Neural crest cell (in vitro differentiated cells): Measurements from ENCODE around the gene DISC1. TPM values are rescaled to one million over a fixed set of nuclear protein-coding genes. Genes with fewer than 3 reads are reported as not detected.

Source experiments
- DNase-seq: peaks from one replicate; pipeline ENCODE4 v3.0.0; 2021; ENCODE audit warnings: low read depth, mixed read lengths, low spot score
- H3K27ac Mint-ChIP-seq: one replicate; pipeline ENCODE4 v1.8.0; 2021; ENCODE audit warnings: mild to moderate bottlenecking, mixed read lengths; ENCODE audit not compliant: unreplicated experiment
- H3K27me3 Mint-ChIP-seq: 2 replicates; pipeline ENCODE4 v1.8.0; 2021; ENCODE audit warnings: low read depth, mild to moderate bottlenecking, mixed read lengths
- H3K36me3 Mint-ChIP-seq: 2 replicates; pipeline ENCODE4 v1.8.0; 2021; ENCODE audit warnings: low read depth, mild to moderate bottlenecking, mixed read lengths
- H3K4me1 Mint-ChIP-seq: 2 replicates; pipeline ENCODE4 v1.8.0; 2021; ENCODE audit warnings: mixed read lengths
- H3K4me3 Mint-ChIP-seq: one replicate; pipeline ENCODE4 v1.8.0; 2021; ENCODE audit warnings: mild to moderate bottlenecking, mixed read lengths
- H3K9me3 Mint-ChIP-seq: 2 replicates; pipeline ENCODE4 v1.8.0; 2021; ENCODE audit warnings: mixed read lengths
- CTCF ChIP-seq: fragments of 200-600 bp; sonication (generic); conservative IDR thresholded peaks from 2 replicates; pipeline ENCODE4 v1.5.0; 2021; ENCODE audit warnings: antibody characterized with exemption, mild to moderate bottlenecking
- total RNA-seq: library from RNA; stranded (reverse); gene quantifications from 2 replicates; pipeline ENCODE4 v1.2.1, GENCODE V29; 2021

The DISC1 gene
- total RNA-seq, 1 donor from 2014 or later: 13.7 TPM

- Mint-ChIP-seq H3K27me3 (no peaks in the 10 kb centered on the region), H3K4me3 (no peak overlapping the region), H3K9me3 (no peaks in the 10 kb centered on the region), H3K27ac (peak overlapping the region; percentile 81), H3K4me1 (no peaks in the 10 kb centered on the region), H3K36me3 (no peaks in the 10 kb centered on the region)
- TF ChIP-seq CTCF: no peak
- no peak for DNase-seq
Measured at GRCh38 chr1:232018231-232019025, 391.8 kb downstream of the DISC1 start.

GRCh38 chr1:232019026-232019340 is 392.4 kb downstream of the DISC1 start:
- Mint-ChIP-seq H3K27ac (peak overlapping the region; percentile 81), H3K27me3 (no peaks in the 10 kb centered on the region)

GRCh38 chr1:232020352-232020751 is 393.8 kb downstream of the DISC1 start:
- H3K9me3 Mint-ChIP-seq: no peaks in the 10 kb centered on the region
- no peak for DNase-seq
- H3K4me3 Mint-ChIP-seq: no peak overlapping the region
- no peak for TF ChIP-seq CTCF
- H3K4me1 Mint-ChIP-seq: peaks cover 4% of the 10 kb centered on the region
- no peaks in the 10 kb centered on the region for H3K27me3 Mint-ChIP-seq
- no peak overlapping the region for H3K27ac Mint-ChIP-seq
- no peaks in the 10 kb centered on the region for H3K36me3 Mint-ChIP-seq

More at GRCh38 chr1:232019026-232019340, 392.4 kb downstream of the DISC1 start:
- Mint-ChIP-seq H3K36me3 (no peaks in the 10 kb centered on the region), H3K4me1 (no peaks in the 10 kb centered on the region), H3K9me3 (no peaks in the 10 kb centered on the region), H3K4me3 (no peak overlapping the region)
- no peak for DNase-seq
- no peak for TF ChIP-seq CTCF

- Mint-ChIP-seq H3K4me3 (no peak overlapping the region), H3K36me3 (no peaks in the 10 kb centered on the region), H3K9me3 (no peaks in the 10 kb centered on the region), H3K27ac (no peak overlapping the region), H3K27me3 (no peaks in the 10 kb centered on the region), H3K4me1 (peaks cover 10% of the 10 kb centered on the region)
- DNase-seq: no peak
- no peak for TF ChIP-seq CTCF
Measured at GRCh38 chr1:232029315-232029714, 402.7 kb downstream of the DISC1 start.

GRCh38 chr1:232031156-232031555 is 404.6 kb downstream of the DISC1 start:
- peaks cover 4% of the 10 kb centered on the region for H3K36me3 Mint-ChIP-seq
- no peaks in the 10 kb centered on the region for H3K27me3 Mint-ChIP-seq
- H3K27ac Mint-ChIP-seq: no peak overlapping the region
- peaks cover 6% of the 10 kb centered on the region for H3K4me1 Mint-ChIP-seq
- TF ChIP-seq CTCF: no peak
- no peak for DNase-seq
- no peaks in the 10 kb centered on the region for H3K9me3 Mint-ChIP-seq
- no peak overlapping the region for H3K4me3 Mint-ChIP-seq
